PFSK-1 (cell line): ENCODE measurements around the gene NKIRAS2.

ENCODE experiments used
- FOXP2 ChIP-seq: optimal IDR thresholded peaks from 2 replicates; pipeline ENCODE3; 2011; ENCODE audit warnings: borderline replicate concordance, control low read depth, inconsistent platforms; ENCODE audit not compliant: insufficient read depth; ENCODE audit errors: extremely low read length, extremely low read depth
- POLR2AphosphoS5 ChIP-seq: IDR thresholded peaks from 2 replicates; pipeline ENCODE4 v1.6.1; 2012; ENCODE audit warnings: low read depth, mild to moderate bottlenecking, control low read depth, low read length, moderate library complexity
- REST ChIP-seq, 2 experiments: IDR thresholded peaks; 2 replicates each; pipeline versions ENCODE4 v1.6.1 to v1.8.0; 2011 to 2012; ENCODE audit warnings: low read depth in 2 of 2, low read length in 2 of 2, control low read depth in 1 of 2, inconsistent platforms in 1 of 2, mild to moderate bottlenecking in 1 of 2, moderate library complexity in 1 of 2; ENCODE audit not compliant: insufficient read depth in 1 of 2
- SIN3A ChIP-seq: IDR thresholded peaks from 2 replicates; pipeline ENCODE4 v1.6.1; 2012; ENCODE audit warnings: mild to moderate bottlenecking, low read length, moderate library complexity, borderline replicate concordance; ENCODE audit not compliant: insufficient read depth
- TAF1 ChIP-seq: IDR thresholded peaks from 2 replicates; pipeline ENCODE4 v1.6.1; 2012; ENCODE audit warnings: low read length, control low read depth, borderline replicate concordance; ENCODE audit not compliant: insufficient read depth

NKIRAS2 gene

GRCh38 chr17:41973408-41973811 is 46.5 kb upstream of the NKIRAS2 start:
- TF ChIP-seq SIN3A = no peak
- TF ChIP-seq FOXP2 = no peak
- no peak for TF ChIP-seq REST (IDR thresholded peaks at IDR 0.05; ENCODE audit: insufficient read depth in 1 of 2, low read depth in 2 of 2, low read length in 2 of 2)
- no peak for TF ChIP-seq TAF1
- TF ChIP-seq POLR2AphosphoS5 = no peak

- TF ChIP-seq SIN3A (no peak), POLR2AphosphoS5 (no peak), TAF1 (no peak), FOXP2 (no peak), REST (IDR thresholded peaks at IDR 0.05; ENCODE audit: insufficient read depth in 1 of 2, low read depth in 2 of 2, low read length in 2 of 2) (no peak)
Measured at GRCh38 chr17:41974031-41974430, 45.9 kb upstream of the NKIRAS2 start.

- no peak for TF ChIP-seq FOXP2
- TF ChIP-seq REST (IDR thresholded peaks at IDR 0.05; ENCODE audit: insufficient read depth in 1 of 2, low read depth in 2 of 2, low read length in 2 of 2) = no peak
- TF ChIP-seq SIN3A = no peak
- no peak for TF ChIP-seq TAF1
- no peak for TF ChIP-seq POLR2AphosphoS5
Measured at GRCh38 chr17:41974658-41975057, 45.2 kb upstream of the NKIRAS2 start.

- TF ChIP-seq SIN3A (no peak), FOXP2 (no peak), POLR2AphosphoS5 (no peak; the same call in 1 of the 2 replicates), REST (IDR thresholded peaks at IDR 0.05; ENCODE audit: insufficient read depth in 1 of 2, low read depth in 2 of 2, low read length in 2 of 2) (no peak), TAF1 (no peak)
Measured at GRCh38 chr17:41975099-41976083, 44.5 kb upstream of the NKIRAS2 start.
